ENCODE results near the gene CLASP1. TPM values are rescaled to one million over a fixed set of nuclear protein-coding genes. Genes with fewer than 3 reads are reported as not detected.
"Not testable (repeated sequence)": the region's sequence is repeated elsewhere in the genome, so short reads cannot be mapped to it uniquely, and the experiment has no call there.

The CLASP1 gene
- total RNA-seq, 2 donors from 2014 or later: 86.7 to 138 TPM

DNA sequence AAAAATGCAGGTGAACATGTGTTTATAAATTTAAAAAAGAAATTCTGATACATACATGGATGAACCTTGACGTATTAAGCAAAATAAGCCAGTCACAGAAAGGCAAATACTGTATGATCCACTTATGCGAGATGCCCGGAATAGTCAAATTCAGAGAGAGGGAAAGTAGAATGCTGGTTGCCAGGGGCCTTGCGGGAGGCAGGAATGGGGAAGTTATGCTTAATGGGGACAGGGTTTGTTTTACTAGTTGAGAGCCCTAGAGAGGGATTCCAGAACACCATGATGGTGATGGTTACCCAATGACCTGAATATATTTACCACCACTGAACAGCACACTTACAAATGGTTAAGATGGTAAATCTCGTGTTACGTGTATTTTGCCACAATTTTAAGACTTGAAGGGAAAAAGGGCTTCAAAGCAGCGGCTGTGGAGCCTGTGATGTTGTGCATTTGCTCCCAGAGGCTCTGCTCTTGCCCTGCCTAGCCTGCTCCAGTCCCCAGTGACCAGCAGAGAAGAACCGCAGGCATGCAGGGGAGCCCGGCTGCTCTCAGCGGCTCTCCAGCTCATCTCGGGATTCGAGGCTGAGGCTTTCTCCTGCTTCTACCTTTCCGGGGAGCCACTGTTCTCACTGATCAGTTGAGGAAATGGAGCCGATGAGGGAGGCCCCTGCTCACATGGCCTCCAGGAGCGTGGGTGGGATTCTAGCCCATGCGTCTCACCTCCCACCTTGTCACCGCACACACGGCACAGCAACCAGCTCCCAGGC is 312.6 kb downstream of the CLASP1 start:
- no peak for ATAC-seq (replicated peaks)
- peaks cover 44% of the 10 kb centered on the region for H3K36me3 Mint-ChIP-seq (ENCODE audit: low read depth)
- no peaks in the 10 kb centered on the region for H3K27me3 Mint-ChIP-seq
- H3K4me3 Mint-ChIP-seq: no peak overlapping the region
- H3K4me1 Mint-ChIP-seq: no peaks in the 10 kb centered on the region
- no peaks in the 10 kb centered on the region for H3K9me3 Mint-ChIP-seq
- peak overlapping the region; percentile 67 for H3K27ac Mint-ChIP-seq

DNA sequence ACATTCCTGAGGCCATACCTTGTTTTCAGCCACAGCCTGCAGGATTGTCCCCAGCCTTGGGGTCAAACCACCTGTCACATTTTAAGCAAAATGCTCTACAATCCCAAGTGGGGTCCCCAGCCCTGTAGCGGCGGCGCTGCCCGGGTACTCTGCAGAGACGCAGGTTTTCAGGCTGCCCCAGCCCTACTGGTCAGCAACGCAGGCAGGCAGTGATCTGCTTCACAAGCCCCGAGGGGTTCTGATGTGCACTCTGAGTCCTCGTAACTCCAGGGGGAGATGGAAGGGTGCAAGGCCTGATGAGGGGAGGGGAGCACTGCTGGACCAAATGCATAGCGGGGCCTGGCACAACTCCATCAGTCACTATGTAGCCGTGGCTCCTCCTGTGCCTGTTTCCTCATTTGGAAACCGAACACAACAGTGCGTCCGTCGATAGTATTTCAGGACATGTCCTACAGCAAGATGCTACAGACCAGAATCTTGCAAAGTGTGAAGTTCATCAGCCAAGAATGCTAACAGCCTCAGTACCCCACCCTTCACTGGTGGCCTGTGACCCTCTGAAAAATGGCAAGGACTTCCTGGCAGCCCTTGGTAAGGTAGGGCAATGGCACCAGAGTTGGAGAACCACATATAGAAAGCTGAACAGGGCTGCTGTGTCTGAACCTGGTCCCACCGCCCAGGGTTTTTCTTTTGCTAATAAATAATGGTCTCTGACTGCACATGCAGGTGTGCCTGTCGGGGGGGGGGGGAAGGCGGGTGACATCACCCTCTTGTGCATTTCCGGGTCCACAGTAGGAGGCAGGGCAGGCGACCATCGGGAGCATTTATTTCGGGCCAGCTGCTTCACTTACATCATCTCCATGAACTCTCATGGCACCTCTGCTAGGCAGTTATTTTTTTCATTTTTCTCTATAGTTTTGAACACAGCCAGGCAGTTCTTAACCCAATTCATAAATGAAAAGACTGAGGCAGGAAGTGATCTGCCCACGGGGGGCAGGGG is 313.7 kb downstream of the CLASP1 start:
- Mint-ChIP-seq H3K4me1 (no peaks in the 10 kb centered on the region), H3K36me3 (ENCODE audit: low read depth) (peaks cover 33% of the 10 kb centered on the region), H3K27ac (peak overlapping the region; percentile 67), H3K4me3 (no peak overlapping the region), H3K9me3 (no peaks in the 10 kb centered on the region), H3K27me3 (no peaks in the 10 kb centered on the region)
- ATAC-seq (replicated peaks): no peak

DNA sequence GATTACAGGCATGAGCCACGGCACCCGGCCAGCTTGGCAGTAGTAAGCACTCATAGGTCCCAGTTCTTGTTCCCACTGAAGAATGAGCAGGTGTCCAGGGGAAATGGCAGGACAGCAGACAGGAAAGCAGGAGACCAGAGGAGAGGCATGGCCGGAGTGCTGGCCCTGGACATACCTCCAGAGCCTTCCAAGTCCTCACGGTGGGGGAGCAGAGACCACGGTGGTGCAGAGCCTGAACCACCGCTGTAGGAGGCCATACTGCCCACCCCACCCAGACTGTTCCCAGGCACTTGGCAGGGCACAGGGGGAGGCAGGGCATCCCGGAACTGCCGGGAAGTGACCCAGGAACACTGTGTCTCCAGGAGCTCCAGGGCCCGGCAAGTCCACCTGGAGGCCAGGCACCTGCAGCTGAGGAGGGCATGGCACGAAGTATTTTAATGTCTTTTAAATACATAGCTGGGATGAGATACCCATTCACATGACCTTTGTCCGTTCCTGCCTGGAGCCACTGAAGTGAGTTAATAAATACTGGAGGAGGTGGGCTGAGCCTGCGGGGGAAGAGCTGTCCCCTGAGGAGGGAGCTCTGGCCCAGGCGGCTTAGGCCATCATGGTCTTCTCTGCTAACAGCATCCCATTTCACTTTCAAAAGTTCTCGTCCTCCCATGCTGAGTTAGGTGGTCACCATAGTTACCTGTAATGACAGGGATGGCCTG is 314.5 kb downstream of the CLASP1 start:
- Mint-ChIP-seq H3K4me1 (no peaks in the 10 kb centered on the region), H3K4me3 (no peak overlapping the region), H3K9me3 (no peaks in the 10 kb centered on the region), H3K27ac (no peak overlapping the region), H3K27me3 (no peaks in the 10 kb centered on the region), H3K36me3 (ENCODE audit: low read depth) (peaks cover 24% of the 10 kb centered on the region)
- no peak for ATAC-seq (replicated peaks)

DNA sequence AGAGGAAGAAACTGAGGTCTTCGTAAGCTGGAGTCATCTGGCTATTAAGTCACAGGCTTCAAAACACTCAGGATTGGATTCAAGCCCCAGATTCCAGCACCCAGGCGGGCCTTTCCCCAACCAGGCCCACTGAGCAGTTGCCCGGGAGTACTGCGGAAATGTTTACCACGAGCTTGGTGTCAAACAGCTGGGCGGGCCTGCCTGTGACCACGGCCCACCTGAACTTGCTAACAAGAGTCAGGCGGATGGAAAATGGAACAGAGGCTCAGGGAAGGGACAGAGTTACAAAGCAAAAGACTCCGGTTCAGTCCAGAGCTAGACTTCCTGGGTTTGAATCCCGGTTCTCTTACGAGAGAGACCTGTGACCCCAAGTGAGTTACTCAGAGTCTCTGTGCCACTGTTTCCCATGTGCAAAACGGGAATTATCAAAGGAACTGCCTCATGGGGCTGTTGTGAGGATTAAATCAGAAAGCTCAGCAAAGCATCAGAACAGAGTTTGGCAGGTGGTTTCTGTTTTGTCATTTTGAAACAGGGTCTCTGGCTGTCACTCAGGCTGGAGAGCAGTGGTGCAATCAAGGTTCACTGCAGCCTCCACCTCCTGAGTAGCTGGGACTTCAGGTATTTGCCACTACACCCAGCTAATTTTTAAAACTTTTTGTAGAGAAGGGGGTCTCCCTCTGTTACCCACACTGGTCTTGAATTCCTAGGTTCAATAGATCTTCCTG is 315.3 kb downstream of the CLASP1 start:
- no peaks in the 10 kb centered on the region for H3K4me1 Mint-ChIP-seq

DNA sequence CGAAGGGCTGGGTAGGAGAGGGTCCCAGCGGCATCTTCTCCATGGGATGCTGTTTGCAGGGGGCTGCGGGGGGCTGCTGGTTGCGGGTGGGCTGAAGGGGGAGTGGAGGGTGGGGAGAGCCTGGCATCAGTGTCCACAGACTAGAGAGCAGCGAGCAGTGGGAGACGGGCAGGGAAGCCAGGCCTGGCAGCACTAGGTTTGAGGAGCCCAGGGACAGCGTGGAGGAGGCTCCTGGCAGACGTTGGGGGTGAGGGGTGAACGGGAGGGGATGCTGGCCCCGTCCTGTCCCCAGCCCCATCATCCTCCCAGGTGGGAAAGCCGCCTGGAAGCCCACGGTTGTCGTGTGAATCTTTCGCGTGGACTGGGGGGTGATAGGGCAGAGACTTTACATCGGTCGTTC is 316.0 kb downstream of the CLASP1 start:
- no peaks in the 10 kb centered on the region for H3K9me3 Mint-ChIP-seq
- H3K4me3 Mint-ChIP-seq: no peak overlapping the region
- peaks cover 9% of the 10 kb centered on the region for H3K36me3 Mint-ChIP-seq (ENCODE audit: low read depth)
- no peak overlapping the region for H3K27ac Mint-ChIP-seq
- ATAC-seq (replicated peaks): no peak
- no peaks in the 10 kb centered on the region for H3K4me1 Mint-ChIP-seq
- H3K27me3 Mint-ChIP-seq: peaks cover 5% of the 10 kb centered on the region

More for the DNA sequence above, 315.3 kb downstream of the CLASP1 start:
- Mint-ChIP-seq H3K4me3 (no peak overlapping the region), H3K9me3 (no peaks in the 10 kb centered on the region), H3K27me3 (peaks cover 5% of the 10 kb centered on the region), H3K27ac (no peak overlapping the region), H3K36me3 (ENCODE audit: low read depth) (peaks cover 17% of the 10 kb centered on the region)
- ATAC-seq (replicated peaks): peak; percentile 42

DNA sequence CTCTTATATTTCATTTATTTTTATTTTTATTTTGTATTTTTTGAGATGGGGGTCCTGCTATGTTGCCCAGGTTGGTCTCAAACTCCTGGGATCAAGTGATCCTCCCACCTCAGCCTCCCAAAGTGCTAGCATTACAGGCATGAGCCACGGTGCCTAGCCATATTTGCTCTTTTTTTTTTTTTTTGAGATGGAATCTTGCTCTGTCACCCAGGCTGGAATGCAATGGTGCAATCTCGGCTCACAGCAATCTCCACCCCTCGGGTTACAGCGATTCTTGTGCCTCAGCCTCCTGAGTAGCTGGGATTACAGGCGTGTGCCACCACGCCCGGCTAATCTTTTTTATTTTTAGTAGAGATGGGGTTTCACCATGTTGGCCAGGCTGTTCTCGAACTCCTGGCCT is 317.9 kb downstream of the CLASP1 start:
- not testable (repeated sequence) for H3K4me1 Mint-ChIP-seq; H3K9me3 Mint-ChIP-seq; H3K27me3 Mint-ChIP-seq; H3K27ac Mint-ChIP-seq; ATAC-seq (replicated peaks); H3K36me3 Mint-ChIP-seq (ENCODE audit: low read depth); H3K4me3 Mint-ChIP-seq

DNA sequence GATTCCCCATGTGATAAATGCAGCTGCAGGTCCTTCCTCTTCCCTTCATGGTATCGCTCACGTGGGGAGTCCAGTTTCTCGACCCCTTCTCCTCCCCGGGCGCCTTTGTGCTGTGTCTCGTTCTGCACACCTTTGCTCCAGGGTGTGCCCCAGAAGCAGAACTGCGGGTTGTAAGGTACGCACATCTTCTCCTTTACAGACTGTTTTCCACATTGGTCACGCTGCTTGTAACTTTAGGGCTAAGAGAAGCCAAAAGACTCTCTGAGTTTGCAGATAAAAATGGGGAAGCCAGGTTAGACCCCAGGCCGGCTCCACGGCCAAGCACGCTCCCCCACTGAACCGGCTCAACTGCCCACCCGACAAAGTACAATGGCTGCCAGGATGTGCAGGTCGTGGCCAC is 318.3 kb downstream of the CLASP1 start:
- H3K27me3 Mint-ChIP-seq: peaks cover 11% of the 10 kb centered on the region
- no peak for ATAC-seq (replicated peaks)
- no peaks in the 10 kb centered on the region for H3K36me3 Mint-ChIP-seq (ENCODE audit: low read depth)
- no peak overlapping the region for H3K4me3 Mint-ChIP-seq
- H3K27ac Mint-ChIP-seq: no peak overlapping the region
- no peaks in the 10 kb centered on the region for H3K4me1 Mint-ChIP-seq
- H3K9me3 Mint-ChIP-seq: no peaks in the 10 kb centered on the region

DNA sequence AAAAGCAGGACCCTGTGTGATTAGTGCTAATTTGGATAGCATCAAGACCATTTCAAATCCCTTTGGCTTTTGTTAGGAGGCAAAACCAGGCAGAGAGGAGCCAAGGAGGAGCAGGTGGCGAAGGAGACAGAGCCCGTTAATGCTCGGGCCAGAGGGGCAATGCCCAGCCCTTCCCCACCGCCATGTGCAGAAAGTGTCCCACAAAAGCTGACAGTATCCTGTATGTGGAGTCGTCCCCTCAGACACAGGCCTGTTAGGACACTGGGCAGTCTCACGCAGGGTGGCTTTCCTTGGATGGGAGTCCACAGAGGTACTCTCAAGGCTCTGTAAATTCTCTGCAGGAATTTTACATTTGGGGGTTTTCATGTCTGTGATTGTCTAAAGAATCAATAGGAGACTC is 319.5 kb downstream of the CLASP1 start:
- H3K9me3 Mint-ChIP-seq: no peaks in the 10 kb centered on the region
- H3K4me3 Mint-ChIP-seq: no peak overlapping the region
- no peaks in the 10 kb centered on the region for H3K36me3 Mint-ChIP-seq (ENCODE audit: low read depth)
- peaks cover 12% of the 10 kb centered on the region for H3K27me3 Mint-ChIP-seq
- no peaks in the 10 kb centered on the region for H3K4me1 Mint-ChIP-seq
- ATAC-seq (replicated peaks): no peak
- H3K27ac Mint-ChIP-seq: no peak overlapping the region

DNA sequence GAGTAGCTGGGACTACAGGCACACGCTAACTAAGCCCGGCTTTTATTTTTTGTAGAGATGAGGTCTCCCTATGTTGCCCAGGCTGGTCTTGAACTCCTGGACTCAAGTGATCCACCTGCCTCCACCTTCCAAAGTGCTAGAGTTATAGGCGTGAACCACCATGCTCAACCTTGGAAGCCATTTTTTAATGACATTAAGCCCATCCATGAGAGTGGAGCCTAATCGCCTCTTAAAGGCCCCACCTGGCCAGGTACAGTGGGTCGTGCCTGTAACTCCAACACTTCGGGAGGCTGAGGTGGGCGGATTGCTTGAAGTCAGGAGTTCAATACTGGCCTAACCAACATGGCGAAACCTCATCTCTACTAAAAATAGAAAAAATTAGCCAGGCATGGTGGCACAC is 322.6 kb downstream of the CLASP1 start:
- H3K27me3 Mint-ChIP-seq: peaks cover 14% of the 10 kb centered on the region
- no peak overlapping the region for H3K4me3 Mint-ChIP-seq
- no peak for ATAC-seq (replicated peaks)
- no peaks in the 10 kb centered on the region for H3K9me3 Mint-ChIP-seq
- H3K36me3 Mint-ChIP-seq (ENCODE audit: low read depth): no peaks in the 10 kb centered on the region
- H3K4me1 Mint-ChIP-seq: no peaks in the 10 kb centered on the region
- no peak overlapping the region for H3K27ac Mint-ChIP-seq

DNA sequence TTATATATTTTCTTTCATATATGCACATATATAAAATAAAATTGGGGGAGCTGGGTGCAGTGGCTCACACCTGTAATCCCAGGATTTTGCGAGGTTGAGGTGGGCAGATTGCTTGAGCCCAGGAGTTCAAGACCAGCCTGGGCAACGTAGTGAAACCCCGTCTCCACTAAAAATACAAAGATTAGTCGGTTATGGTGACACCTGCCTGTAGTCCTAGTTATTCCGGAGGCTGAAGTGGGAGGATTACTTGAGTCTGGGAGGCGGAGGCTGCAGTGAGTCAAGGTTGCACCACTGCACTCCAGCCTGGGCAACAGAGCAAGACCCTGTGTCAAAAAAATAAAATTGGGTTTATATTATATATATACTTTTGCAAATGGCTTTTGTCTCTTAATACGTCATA is 324.7 kb downstream of the CLASP1 start:
- no peaks in the 10 kb centered on the region for H3K36me3 Mint-ChIP-seq (ENCODE audit: low read depth)
- H3K4me3 Mint-ChIP-seq: no peak overlapping the region
- H3K27ac Mint-ChIP-seq: no peak overlapping the region
- no peaks in the 10 kb centered on the region for H3K9me3 Mint-ChIP-seq
- H3K4me1 Mint-ChIP-seq: no peaks in the 10 kb centered on the region
- H3K27me3 Mint-ChIP-seq: peaks cover 15% of the 10 kb centered on the region
- no peak for ATAC-seq (replicated peaks)

DNA sequence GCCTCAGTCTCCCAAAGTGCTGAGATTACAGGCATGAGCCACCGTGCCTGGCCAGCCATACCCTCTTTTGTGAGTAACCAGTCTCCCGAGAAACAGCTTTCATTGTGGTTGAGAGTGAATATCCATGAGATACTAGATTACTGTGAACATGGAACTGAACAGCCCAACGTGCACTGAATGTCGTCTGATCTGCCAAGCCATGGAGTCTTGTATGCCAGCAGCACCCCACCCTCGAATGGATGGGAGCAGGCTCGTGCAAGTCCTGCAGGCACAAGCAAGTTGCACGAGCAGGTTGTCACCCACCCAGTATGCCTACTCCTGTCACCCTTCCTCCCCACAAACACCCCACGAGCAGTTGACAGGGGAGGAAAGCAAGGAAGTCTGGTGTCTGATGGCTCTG is 327.8 kb downstream of the CLASP1 start:
- H3K9me3 Mint-ChIP-seq: no peaks in the 10 kb centered on the region
- H3K4me1 Mint-ChIP-seq: no peaks in the 10 kb centered on the region
- H3K27me3 Mint-ChIP-seq: peaks cover 9% of the 10 kb centered on the region
- no peaks in the 10 kb centered on the region for H3K36me3 Mint-ChIP-seq (ENCODE audit: low read depth)
- no peak for ATAC-seq (replicated peaks)
- no peak overlapping the region for H3K4me3 Mint-ChIP-seq
- no peak overlapping the region for H3K27ac Mint-ChIP-seq

DNA sequence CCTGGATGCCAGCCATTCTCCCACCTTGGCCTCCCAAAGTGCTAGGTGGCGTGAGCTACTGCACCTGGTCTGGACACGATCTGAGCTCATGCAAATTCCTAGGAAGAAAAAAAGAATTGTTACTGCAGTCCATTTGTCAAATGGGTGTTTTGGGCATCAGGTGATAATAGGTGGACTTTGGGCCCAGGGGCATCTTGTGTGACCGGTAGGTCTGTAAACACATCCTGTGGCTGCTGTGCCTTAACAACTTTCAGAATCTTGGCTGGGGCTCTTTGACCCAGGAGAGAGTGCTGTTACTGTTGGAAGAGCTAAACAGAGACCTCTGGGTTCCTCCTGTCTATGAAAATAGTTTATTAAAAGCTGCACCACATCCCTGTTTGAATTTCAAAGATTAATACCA is 329.3 kb downstream of the CLASP1 start:
- ATAC-seq (replicated peaks): no peak
- H3K27me3 Mint-ChIP-seq: peaks cover 4% of the 10 kb centered on the region
- no peak overlapping the region for H3K27ac Mint-ChIP-seq
- no peaks in the 10 kb centered on the region for H3K4me1 Mint-ChIP-seq
- H3K36me3 Mint-ChIP-seq (ENCODE audit: low read depth): no peaks in the 10 kb centered on the region
- H3K4me3 Mint-ChIP-seq: no peak overlapping the region
- no peaks in the 10 kb centered on the region for H3K9me3 Mint-ChIP-seq

DNA sequence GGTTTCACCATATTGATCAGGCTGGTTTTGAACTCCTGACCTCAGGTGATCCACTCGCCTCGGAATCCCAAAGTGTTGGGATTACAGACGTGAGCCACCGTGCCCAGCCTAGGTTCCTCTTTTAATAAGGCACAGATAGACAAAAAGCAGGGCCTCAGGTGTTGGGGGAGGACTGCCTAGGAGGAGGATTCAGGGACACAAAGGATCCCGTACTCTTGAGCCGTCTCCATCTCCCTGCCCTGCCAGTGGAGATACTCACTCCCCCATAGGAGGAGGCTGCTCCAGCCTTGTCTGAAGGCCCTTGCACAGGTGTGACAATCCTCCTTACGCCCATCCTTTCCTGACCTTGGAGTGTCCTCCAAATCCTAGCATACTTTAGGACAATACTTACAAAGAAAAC is 332.3 kb downstream of the CLASP1 start:
- Mint-ChIP-seq H3K4me3 (no peak overlapping the region), H3K9me3 (no peaks in the 10 kb centered on the region), H3K27me3 (peaks cover 4% of the 10 kb centered on the region), H3K36me3 (ENCODE audit: low read depth) (no peaks in the 10 kb centered on the region), H3K27ac (no peak overlapping the region), H3K4me1 (no peaks in the 10 kb centered on the region)
- ATAC-seq (replicated peaks): no peak

DNA sequence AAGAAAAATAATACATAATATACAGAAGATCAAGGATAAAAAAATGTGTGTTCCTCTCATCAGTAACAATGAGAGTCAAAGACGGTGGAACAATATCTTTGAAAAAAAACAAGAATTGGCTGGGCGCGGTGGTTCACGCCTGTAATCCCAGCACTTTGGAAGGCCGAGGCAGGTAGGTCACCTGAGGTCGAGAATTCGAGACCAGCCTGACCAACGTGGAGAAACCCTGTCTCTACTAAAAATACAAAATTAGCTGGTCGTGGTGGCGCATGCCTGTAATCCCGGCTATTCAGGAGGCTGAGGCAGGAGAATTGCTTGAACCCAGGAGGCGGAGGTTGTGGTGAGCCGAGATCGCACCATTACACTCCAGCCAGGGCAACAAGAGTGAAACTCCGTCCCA is 335.6 kb downstream of the CLASP1 start:
- H3K36me3 Mint-ChIP-seq (ENCODE audit: low read depth); ATAC-seq (replicated peaks); H3K4me1 Mint-ChIP-seq; H3K9me3 Mint-ChIP-seq; H3K27ac Mint-ChIP-seq; H3K4me3 Mint-ChIP-seq; H3K27me3 Mint-ChIP-seq: not testable (repeated sequence)

Data from activated T-helper 17 cell treated with anti-CD3 and anti-CD28 coated beads, Interleukin-2, amount 50 U/mL, for 72 hours (primary cell).